ENCODE measurements around the gene MLLT1. TPM values are rescaled to one million over a fixed set of nuclear protein-coding genes. Genes with fewer than 3 reads are reported as not detected.

Gene MLLT1, protein sequence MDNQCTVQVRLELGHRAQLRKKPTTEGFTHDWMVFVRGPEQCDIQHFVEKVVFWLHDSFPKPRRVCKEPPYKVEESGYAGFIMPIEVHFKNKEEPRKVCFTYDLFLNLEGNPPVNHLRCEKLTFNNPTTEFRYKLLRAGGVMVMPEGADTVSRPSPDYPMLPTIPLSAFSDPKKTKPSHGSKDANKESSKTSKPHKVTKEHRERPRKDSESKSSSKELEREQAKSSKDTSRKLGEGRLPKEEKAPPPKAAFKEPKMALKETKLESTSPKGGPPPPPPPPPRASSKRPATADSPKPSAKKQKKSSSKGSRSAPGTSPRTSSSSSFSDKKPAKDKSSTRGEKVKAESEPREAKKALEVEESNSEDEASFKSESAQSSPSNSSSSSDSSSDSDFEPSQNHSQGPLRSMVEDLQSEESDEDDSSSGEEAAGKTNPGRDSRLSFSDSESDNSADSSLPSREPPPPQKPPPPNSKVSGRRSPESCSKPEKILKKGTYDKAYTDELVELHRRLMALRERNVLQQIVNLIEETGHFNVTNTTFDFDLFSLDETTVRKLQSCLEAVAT
- total RNA-seq: 4.4 and 8.1 TPM in 2 replicates

DNA sequence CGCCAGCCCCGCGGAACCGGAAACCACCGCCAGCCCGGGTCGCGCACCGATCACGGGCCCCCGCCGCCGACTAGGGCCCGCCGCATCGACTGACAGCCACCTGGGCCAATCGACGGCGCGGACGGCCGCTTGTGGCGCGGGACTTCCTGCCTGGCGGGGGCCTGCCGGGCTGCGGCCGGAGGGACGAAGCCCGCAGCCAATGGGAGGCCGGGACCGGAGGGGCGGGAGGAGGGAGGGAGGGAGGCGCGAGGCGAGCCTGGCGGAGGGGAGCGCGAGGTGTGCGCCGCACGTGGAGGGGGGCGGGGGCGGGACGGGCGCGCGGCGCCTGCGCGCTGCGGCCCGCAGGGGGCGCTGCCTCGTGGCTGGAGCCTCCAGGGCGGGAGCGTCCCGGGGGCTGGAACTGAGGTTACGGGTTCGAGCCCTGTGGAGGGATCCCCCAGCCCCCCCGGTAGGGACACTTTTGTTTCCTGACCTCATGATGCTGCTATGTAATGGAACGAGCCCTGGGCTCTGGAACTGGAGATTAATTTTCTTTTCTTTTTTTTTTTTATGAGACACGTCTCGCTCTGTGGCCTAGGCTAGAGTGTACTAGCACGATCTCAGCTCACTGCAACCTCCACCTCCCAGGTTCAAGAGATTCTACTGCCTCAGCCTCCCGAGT, at the start of gene MLLT1:
Gene MLLT1, minus strand, starts transcription at position 45 of the 661 bp plus-strand sequence. CDS start 191 bp downstream, outside the sequence.

Other genes with a start within 250 kb of the MLLT1 start
- 4.8 and 5.0 TPM in 2 replicates for gene RFX2, start 169.5 kb downstream of the MLLT1 start, total RNA-seq
- not detected in 2 replicates for gene ACSBG2, start 144.3 kb downstream of the MLLT1 start, total RNA-seq
- not detected in 2 replicates for gene ACER1, start 53.6 kb upstream of the MLLT1 start, total RNA-seq
- 47.2 and 49.1 TPM in 2 replicates for gene CLPP, start 81.6 kb upstream of the MLLT1 start, total RNA-seq
- gene ALKBH7, start 92.8 kb upstream of the MLLT1 start, total RNA-seq: 28.5 and 30.6 TPM in 2 replicates
- 0.43 and 0.92 TPM in 2 replicates for gene PSPN, start 96.0 kb upstream of the MLLT1 start, total RNA-seq
- gene GTF2F1, start 113.2 kb upstream of the MLLT1 start, total RNA-seq: 68.9 and 78.9 TPM in 2 replicates
- gene KHSRP, start 144.8 kb upstream of the MLLT1 start, total RNA-seq: 63.7 and 81.1 TPM in 2 replicates
- not detected in 2 replicates for gene SLC25A41, start 153.8 kb upstream of the MLLT1 start, total RNA-seq
- 14.4 and 15.1 TPM in 2 replicates for gene SLC25A23, start 179.8 kb upstream of the MLLT1 start, total RNA-seq
- gene CRB3, start 184.3 kb upstream of the MLLT1 start, total RNA-seq: not detected in 2 replicates
- not detected in 2 replicates for gene DENND1C, start 201.8 kb upstream of the MLLT1 start, total RNA-seq
- gene TUBB4A, start 222.3 kb upstream of the MLLT1 start, total RNA-seq: not detected in 2 replicates

Data from smooth muscle cell of bladder (primary cell).